Measurements from ENCODE around the gene SEL1L.
A peak's percentile ranks its signal among the peaks of the same experiment; 100 is the strongest.
"Not testable (repeated sequence)": the region's sequence is repeated elsewhere in the genome, so short reads cannot be mapped to it uniquely, and the experiment has no call there.

SEL1L gene

GRCh38 chr14:81472096-81472800 lies 61.4 kb downstream of the SEL1L start:
- TF ChIP-seq POLR2A (IDR thresholded peaks at IDR 0.05; ENCODE audit: low read depth, low read length): no peak
- FAIRE-seq: no peak
- no peak for DNase-seq (ENCODE audit: insufficient read length, low spot score)

GRCh38 chr14:81471062-81471461 lies 62.6 kb downstream of the SEL1L start:
- FAIRE-seq: no peak
- no peak for TF ChIP-seq POLR2A (IDR thresholded peaks at IDR 0.05; ENCODE audit: low read depth, low read length)

GRCh38 chr14:81470557-81470826 lies 63.2 kb downstream of the SEL1L start:
- not testable (repeated sequence) for DNase-seq (ENCODE audit: insufficient read length, low spot score); FAIRE-seq

More at GRCh38 chr14:81471062-81471461, 62.6 kb downstream of the SEL1L start:
- DNase-seq (ENCODE audit: insufficient read length, low spot score): no peak

- TF ChIP-seq POLR2A (IDR thresholded peaks at IDR 0.05; ENCODE audit: low read depth, low read length): no peak
- no peak for DNase-seq (ENCODE audit: insufficient read length, low spot score)
- FAIRE-seq: no peak
Observed at GRCh38 chr14:81466854-81467253, 66.8 kb downstream of the SEL1L start.

GRCh38 chr14:81465507-81466228 lies 68.0 kb downstream of the SEL1L start:
- TF ChIP-seq POLR2A (IDR thresholded peaks at IDR 0.05; ENCODE audit: low read depth, low read length): no peak
- DNase-seq (ENCODE audit: insufficient read length, low spot score): no peak
- FAIRE-seq: no peak

GRCh38 chr14:81465003-81465392 lies 68.7 kb downstream of the SEL1L start:
- not testable (repeated sequence) for FAIRE-seq; DNase-seq (ENCODE audit: insufficient read length, low spot score)

- FAIRE-seq (peak; percentile 66), DNase-seq (ENCODE audit: insufficient read length, low spot score) (peak; percentile 11)
- no peak for TF ChIP-seq POLR2A (IDR thresholded peaks at IDR 0.05; ENCODE audit: low read depth, low read length)
Observed at GRCh38 chr14:81464253-81465002, 69.2 kb downstream of the SEL1L start.

GRCh38 chr14:81462356-81462755 lies 71.3 kb downstream of the SEL1L start:
- DNase-seq (ENCODE audit: insufficient read length, low spot score); FAIRE-seq: not testable (repeated sequence)

- no peak for TF ChIP-seq POLR2A (IDR thresholded peaks at IDR 0.05; ENCODE audit: low read depth, low read length)
- no peak for FAIRE-seq
- DNase-seq (ENCODE audit: insufficient read length, low spot score): no peak
Observed at GRCh38 chr14:81459912-81460311, 73.7 kb downstream of the SEL1L start.

GRCh38 chr14:81458352-81458751 lies 75.3 kb downstream of the SEL1L start:
- FAIRE-seq: no peak
- no peak for TF ChIP-seq POLR2A (IDR thresholded peaks at IDR 0.05; ENCODE audit: low read depth, low read length)
- no peak for DNase-seq (ENCODE audit: insufficient read length, low spot score)

- no peak for TF ChIP-seq POLR2A (IDR thresholded peaks at IDR 0.05; ENCODE audit: low read depth, low read length)
- FAIRE-seq (no peak), DNase-seq (ENCODE audit: insufficient read length, low spot score) (no peak)
Observed at GRCh38 chr14:81455390-81455789, 78.3 kb downstream of the SEL1L start.

- DNase-seq (ENCODE audit: insufficient read length, low spot score): no peak
- TF ChIP-seq POLR2A (IDR thresholded peaks at IDR 0.05; ENCODE audit: low read depth, low read length): no peak
- no peak for FAIRE-seq
Observed at GRCh38 chr14:81454572-81455218, 79.0 kb downstream of the SEL1L start.

- no peak for DNase-seq (ENCODE audit: insufficient read length, low spot score)
- peak; percentile 36 for FAIRE-seq
- TF ChIP-seq POLR2A (IDR thresholded peaks at IDR 0.05; ENCODE audit: low read depth, low read length): no peak
Observed at GRCh38 chr14:81453166-81453766, 80.4 kb downstream of the SEL1L start.
